Lower leg skin (tissue), 3 donors: Measurements from ENCODE around the gene CPB1.
"Not testable (repeated sequence)": the region's sequence is repeated elsewhere in the genome, so short reads cannot be mapped to it uniquely, and the experiment has no call there.

Source experiments
- POLR2A ChIP-seq, 2 donors: fragments of 450-650 bp; IDR thresholded peaks; one replicate each; pipeline ENCODE4 v1.6.1; 2016 to 2017; ENCODE audit warnings: antibody characterized with exemption in 2 of 2, mild to moderate bottlenecking in 1 of 2, moderate library complexity in 1 of 2
- TF ChIP-seq, protein P1 (sequence below), 3 donors: fragments of 450-650 bp; IDR thresholded peaks; one replicate each; pipeline ENCODE4 v1.5.1; 2016; ENCODE audit warnings: antibody characterized with exemption in 3 of 3, mild to moderate bottlenecking in 3 of 3, moderate library complexity in 2 of 3

DNA sequence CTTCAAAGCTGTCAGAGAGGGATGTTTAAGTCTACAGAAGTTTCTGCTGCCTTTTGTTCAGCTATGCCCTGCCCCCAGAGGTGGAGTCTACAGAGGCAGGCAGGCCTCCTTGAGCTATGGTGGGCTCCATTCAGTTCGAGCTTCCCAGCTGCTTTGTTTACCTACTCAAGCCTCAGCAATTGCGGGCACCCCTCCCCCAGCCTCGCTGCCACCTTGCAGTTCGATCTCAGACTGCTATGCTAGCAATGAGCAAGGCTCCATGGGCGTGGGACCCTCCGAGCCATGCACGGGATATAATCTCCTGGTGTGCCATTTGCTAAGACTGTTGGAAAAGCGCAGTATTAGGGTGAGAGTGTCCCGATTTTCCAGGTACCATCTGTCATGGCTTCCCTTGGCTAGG is 41.5 kb upstream of the CPB1 start:
- TF ChIP-seq POLR2A (IDR thresholded peaks at IDR 0.05), result not testable (repeated sequence)
- TF ChIP-seq, protein P1, sequence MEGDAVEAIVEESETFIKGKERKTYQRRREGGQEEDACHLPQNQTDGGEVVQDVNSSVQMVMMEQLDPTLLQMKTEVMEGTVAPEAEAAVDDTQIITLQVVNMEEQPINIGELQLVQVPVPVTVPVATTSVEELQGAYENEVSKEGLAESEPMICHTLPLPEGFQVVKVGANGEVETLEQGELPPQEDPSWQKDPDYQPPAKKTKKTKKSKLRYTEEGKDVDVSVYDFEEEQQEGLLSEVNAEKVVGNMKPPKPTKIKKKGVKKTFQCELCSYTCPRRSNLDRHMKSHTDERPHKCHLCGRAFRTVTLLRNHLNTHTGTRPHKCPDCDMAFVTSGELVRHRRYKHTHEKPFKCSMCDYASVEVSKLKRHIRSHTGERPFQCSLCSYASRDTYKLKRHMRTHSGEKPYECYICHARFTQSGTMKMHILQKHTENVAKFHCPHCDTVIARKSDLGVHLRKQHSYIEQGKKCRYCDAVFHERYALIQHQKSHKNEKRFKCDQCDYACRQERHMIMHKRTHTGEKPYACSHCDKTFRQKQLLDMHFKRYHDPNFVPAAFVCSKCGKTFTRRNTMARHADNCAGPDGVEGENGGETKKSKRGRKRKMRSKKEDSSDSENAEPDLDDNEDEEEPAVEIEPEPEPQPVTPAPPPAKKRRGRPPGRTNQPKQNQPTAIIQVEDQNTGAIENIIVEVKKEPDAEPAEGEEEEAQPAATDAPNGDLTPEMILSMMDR (IDR thresholded peaks at IDR 0.05), result not testable (repeated sequence)
